ENCODE measurements around the gene ARMC7. TPM values are rescaled to one million over a fixed set of nuclear protein-coding genes. Genes with fewer than 3 reads are reported as not detected.

ARMC7 gene
- total RNA-seq, 1 experiment from 2014 or later, result 48.7 TPM

DNA sequence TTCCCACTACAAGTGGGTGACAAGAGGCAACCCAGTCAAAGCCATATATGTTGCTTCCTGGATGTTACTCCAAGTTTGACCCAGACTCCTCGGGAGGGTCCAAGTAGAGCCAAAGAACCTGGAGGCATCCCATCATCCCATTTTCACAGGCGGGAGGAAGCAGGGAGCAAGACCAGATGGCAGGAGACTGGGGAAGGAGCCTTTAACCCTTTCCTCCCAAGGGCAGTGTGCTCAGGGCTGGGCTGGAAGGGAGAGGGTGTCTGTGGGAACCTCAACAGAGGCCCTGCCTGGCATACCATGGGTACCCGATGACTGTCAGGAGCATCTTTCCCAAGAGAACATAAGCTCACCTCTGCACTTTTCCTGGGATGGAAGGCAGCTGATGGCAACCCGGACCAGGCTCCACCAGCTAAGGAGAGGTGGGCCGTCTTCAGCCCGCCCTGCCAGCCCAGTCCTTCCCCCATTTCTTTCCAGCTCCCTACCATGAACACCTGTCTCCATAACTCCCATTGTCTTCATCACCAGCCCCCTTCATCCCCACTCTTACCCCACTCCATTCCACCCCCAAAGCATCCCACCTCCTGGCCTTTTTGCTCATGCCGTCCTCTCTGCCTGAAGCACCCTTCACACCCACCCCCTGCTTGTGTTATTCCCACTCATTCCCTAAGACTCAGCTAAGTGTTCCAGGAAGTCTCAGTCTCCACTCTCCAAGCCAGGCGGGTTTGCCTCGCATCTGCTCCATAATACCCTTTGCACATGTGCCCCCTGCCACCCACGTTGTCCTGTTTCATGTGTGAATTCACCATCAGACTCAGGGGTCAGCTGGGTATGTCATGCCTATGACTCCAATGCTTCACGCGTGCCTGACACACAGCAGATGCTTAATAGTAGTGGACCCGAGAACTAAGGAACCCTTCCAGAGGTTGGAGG, 27.9 kb upstream of the ARMC7 start:
- H3K36me3 ChIP-seq (ENCODE audit: control insufficient read depth, insufficient read depth, low read length), result no peaks in the 10 kb centered on the region
- peaks cover 23% of the 10 kb centered on the region for H3K4me1 ChIP-seq (ENCODE audit: control insufficient read depth, insufficient read depth, low read length)
- DNase-seq (ENCODE audit: low read depth, low spot score) (no peak), ATAC-seq (no peak)
- no peaks in the 10 kb centered on the region for H3K27me3 ChIP-seq (ENCODE audit: control insufficient read depth, insufficient read depth, low read length)
- CTCF ChIA-PET, result interaction anchor here (0.6 kb wide), 1 partner anchor 121 kb away, joined by 7 read pairs; no protein-coding TSS in a partner anchor
- no peak overlapping the region for H3K4me3 ChIP-seq (ENCODE audit: low read depth in 2 of 2, low read length in 2 of 2)
- H3K27ac ChIP-seq (ENCODE audit: low read length), result peak overlapping the region; percentile 20; the same call in 1 of the 2 replicates
- POLR2A ChIA-PET, result interaction anchor here (0.6 to 1.0 kb wide), 3 partner anchors 8 to 133 kb away, joined by 4 to 6 read pairs (median 4); no protein-coding TSS in a partner anchor
- TF ChIP-seq SIN3A (IDR thresholded peaks at IDR 0.05; ENCODE audit: borderline replicate concordance, insufficient read depth, low read depth, low read length) (no peak), TCF7L2 (IDR thresholded peaks at IDR 0.05; ENCODE audit: low read depth, low read length) (no peak), CTCF (IDR thresholded peaks at IDR 0.05) (no peak), POLR2AphosphoS5 (IDR thresholded peaks at IDR 0.05; ENCODE audit: low read depth, low read length) (no peak)
- TF ChIP-seq, protein P1, sequence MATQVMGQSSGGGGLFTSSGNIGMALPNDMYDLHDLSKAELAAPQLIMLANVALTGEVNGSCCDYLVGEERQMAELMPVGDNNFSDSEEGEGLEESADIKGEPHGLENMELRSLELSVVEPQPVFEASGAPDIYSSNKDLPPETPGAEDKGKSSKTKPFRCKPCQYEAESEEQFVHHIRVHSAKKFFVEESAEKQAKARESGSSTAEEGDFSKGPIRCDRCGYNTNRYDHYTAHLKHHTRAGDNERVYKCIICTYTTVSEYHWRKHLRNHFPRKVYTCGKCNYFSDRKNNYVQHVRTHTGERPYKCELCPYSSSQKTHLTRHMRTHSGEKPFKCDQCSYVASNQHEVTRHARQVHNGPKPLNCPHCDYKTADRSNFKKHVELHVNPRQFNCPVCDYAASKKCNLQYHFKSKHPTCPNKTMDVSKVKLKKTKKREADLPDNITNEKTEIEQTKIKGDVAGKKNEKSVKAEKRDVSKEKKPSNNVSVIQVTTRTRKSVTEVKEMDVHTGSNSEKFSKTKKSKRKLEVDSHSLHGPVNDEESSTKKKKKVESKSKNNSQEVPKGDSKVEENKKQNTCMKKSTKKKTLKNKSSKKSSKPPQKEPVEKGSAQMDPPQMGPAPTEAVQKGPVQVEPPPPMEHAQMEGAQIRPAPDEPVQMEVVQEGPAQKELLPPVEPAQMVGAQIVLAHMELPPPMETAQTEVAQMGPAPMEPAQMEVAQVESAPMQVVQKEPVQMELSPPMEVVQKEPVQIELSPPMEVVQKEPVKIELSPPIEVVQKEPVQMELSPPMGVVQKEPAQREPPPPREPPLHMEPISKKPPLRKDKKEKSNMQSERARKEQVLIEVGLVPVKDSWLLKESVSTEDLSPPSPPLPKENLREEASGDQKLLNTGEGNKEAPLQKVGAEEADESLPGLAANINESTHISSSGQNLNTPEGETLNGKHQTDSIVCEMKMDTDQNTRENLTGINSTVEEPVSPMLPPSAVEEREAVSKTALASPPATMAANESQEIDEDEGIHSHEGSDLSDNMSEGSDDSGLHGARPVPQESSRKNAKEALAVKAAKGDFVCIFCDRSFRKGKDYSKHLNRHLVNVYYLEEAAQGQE (IDR thresholded peaks at IDR 0.05; ENCODE audit: insufficient read depth in 1 of 2, low read depth in 2 of 2, low read length in 1 of 2), result no peak
- in situ Hi-C loops (cut with HindIII; ENCODE audit: low pct_unique_long_range_greater_than_20kb, low sequenced_read_pairs), result no loop called here
- intact Hi-C loops (cut with micrococcal nuclease; ENCODE audit: unreplicated experiment), result no loop called here
- H3K9me3 ChIP-seq (ENCODE audit: control insufficient read depth, insufficient read depth, low read depth, low read length), result no peaks in the 10 kb centered on the region
- no TSS peak for BruUV-seq (replicated peaks)

- DNase-seq (ENCODE audit: low read depth, low spot score), result no peak
- Histone ChIP-seq H3K4me1 (ENCODE audit: control insufficient read depth, insufficient read depth, low read length) (peaks cover 29% of the 10 kb centered on the region), H3K27ac (ENCODE audit: low read length) (peak overlapping the region; percentile 20; the same call in 1 of the 2 replicates), H3K36me3 (ENCODE audit: control insufficient read depth, insufficient read depth, low read length) (no peaks in the 10 kb centered on the region), H3K9me3 (ENCODE audit: control insufficient read depth, insufficient read depth, low read depth, low read length) (no peaks in the 10 kb centered on the region), H3K4me3 (ENCODE audit: low read depth in 2 of 2, low read length in 2 of 2) (no peak overlapping the region), H3K27me3 (ENCODE audit: control insufficient read depth, insufficient read depth, low read length) (no peaks in the 10 kb centered on the region)
- ChIA-PET CTCF (no interaction called here), POLR2A (interaction anchor here (0.6 to 0.7 kb wide), 2 partner anchors 22 to 134 kb away, joined by 4 to 5 read pairs; no protein-coding TSS in a partner anchor)
- BruUV-seq (replicated peaks), result no TSS peak
- intact Hi-C loops (cut with micrococcal nuclease; ENCODE audit: unreplicated experiment), result no loop called here
- no peak for ATAC-seq
- in situ Hi-C loops (cut with HindIII; ENCODE audit: low pct_unique_long_range_greater_than_20kb, low sequenced_read_pairs), result no loop called here
- TF ChIP-seq TCF7L2 (IDR thresholded peaks at IDR 0.05; ENCODE audit: low read depth, low read length) (no peak), POLR2AphosphoS5 (IDR thresholded peaks at IDR 0.05; ENCODE audit: low read depth, low read length) (no peak), SIN3A (IDR thresholded peaks at IDR 0.05; ENCODE audit: borderline replicate concordance, insufficient read depth, low read depth, low read length) (no peak), CTCF (IDR thresholded peaks at IDR 0.05) (no peak)
- TF ChIP-seq, protein P1 (IDR thresholded peaks at IDR 0.05; ENCODE audit: insufficient read depth in 1 of 2, low read depth in 2 of 2, low read length in 1 of 2), result no peak
These were observed 27.1 kb upstream of the ARMC7 start for GRCh38 chr17:75082683-75083082.
